ENCODE results near the gene LRRC57. TPM values are rescaled to one million over a fixed set of nuclear protein-coding genes. Genes with fewer than 3 reads are reported as not detected.

Gene LRRC57
- total and polyA plus RNA-seq, 2 of the 13 experiments (the other 11 are each of a cell fraction or from before 2014, with no cell fraction given), result 5.8 to 14.8 TPM

DNA sequence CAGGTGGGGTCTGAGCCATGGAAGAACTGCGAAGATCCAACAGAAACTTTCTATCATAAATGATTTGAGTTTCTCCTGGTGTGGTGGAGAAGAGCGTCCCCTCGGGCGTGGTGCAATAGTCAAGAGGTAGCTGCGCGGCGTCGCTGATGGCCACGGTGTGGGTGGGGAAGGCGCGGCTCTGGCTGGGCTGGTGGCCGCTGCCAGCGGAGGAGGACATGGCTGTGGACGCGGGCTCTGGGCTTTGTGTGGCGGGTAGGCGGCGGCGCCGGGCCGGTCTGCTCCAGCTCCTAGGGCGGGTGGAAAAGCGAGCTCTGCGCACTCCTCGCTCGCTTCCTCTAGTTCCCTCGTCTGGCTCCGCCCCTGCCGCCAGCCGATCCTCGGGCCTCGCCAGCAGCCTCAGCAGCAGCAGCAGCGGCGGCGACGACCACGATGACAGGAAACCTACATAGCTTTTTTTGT, 32.7 kb upstream of the LRRC57 start (continued):
- TF ChIP-seq, protein P1, sequence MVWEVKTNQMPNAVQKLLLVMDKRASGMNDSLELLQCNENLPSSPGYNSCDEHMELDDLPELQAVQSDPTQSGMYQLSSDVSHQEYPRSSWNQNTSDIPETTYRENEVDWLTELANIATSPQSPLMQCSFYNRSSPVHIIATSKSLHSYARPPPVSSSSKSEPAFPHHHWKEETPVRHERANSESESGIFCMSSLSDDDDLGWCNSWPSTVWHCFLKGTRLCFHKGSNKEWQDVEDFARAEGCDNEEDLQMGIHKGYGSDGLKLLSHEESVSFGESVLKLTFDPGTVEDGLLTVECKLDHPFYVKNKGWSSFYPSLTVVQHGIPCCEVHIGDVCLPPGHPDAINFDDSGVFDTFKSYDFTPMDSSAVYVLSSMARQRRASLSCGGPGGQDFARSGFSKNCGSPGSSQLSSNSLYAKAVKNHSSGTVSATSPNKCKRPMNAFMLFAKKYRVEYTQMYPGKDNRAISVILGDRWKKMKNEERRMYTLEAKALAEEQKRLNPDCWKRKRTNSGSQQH (CRISPR knock-in tag; IDR thresholded peaks at IDR 0.05; ENCODE audit: low read depth), result no peak
- TF ChIP-seq, protein P2, sequence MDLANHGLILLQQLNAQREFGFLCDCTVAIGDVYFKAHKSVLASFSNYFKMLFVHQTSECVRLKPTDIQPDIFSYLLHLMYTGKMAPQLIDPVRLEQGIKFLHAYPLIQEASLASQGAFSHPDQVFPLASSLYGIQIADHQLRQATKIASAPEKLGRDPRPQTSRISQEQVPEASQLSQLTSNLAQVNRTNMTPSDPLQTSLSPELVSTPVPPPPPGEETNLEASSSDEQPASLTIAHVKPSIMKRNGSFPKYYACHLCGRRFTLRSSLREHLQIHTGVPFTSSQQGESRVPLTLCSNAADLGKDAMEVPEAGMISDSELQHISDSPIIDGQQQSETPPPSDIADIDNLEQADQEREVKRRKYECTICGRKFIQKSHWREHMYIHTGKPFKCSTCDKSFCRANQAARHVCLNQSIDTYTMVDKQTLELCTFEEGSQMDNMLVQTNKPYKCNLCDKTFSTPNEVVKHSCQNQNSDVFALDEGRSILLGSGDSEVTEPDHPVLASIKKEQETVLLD (CRISPR knock-in tag; IDR thresholded peaks at IDR 0.05; ENCODE audit: low read depth), result no peak
- TF ChIP-seq HNRNPH1 (optimal IDR thresholded peaks at IDR 0.05; ENCODE audit: low read depth, low read length), result no peak
- TF ChIP-seq, protein P3, sequence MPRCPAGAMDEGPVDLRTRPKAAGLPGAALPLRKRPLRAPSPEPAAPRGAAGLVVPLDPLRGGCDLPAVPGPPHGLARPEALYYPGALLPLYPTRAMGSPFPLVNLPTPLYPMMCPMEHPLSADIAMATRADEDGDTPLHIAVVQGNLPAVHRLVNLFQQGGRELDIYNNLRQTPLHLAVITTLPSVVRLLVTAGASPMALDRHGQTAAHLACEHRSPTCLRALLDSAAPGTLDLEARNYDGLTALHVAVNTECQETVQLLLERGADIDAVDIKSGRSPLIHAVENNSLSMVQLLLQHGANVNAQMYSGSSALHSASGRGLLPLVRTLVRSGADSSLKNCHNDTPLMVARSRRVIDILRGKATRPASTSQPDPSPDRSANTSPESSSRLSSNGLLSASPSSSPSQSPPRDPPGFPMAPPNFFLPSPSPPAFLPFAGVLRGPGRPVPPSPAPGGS (CRISPR knock-in tag; IDR thresholded peaks at IDR 0.05), result peak; percentile 64; the same call in 1 of the 2 replicates
- no peak for TF ChIP-seq ZNF432 (CRISPR knock-in tag; IDR thresholded peaks at IDR 0.05; ENCODE audit: borderline replicate concordance)
- no peak for TF ChIP-seq HHEX (CRISPR knock-in tag; IDR thresholded peaks at IDR 0.05)
- TF ChIP-seq, protein P4, sequence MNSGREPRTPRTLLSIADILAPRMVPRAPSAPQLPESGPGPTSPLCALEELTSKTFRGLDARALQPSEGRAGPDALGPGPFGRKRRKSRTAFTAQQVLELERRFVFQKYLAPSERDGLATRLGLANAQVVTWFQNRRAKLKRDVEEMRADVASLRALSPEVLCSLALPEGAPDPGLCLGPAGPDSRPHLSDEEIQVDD (CRISPR knock-in tag; IDR thresholded peaks at IDR 0.05; ENCODE audit: borderline replicate concordance), result no peak
- TF ChIP-seq, protein P5, sequence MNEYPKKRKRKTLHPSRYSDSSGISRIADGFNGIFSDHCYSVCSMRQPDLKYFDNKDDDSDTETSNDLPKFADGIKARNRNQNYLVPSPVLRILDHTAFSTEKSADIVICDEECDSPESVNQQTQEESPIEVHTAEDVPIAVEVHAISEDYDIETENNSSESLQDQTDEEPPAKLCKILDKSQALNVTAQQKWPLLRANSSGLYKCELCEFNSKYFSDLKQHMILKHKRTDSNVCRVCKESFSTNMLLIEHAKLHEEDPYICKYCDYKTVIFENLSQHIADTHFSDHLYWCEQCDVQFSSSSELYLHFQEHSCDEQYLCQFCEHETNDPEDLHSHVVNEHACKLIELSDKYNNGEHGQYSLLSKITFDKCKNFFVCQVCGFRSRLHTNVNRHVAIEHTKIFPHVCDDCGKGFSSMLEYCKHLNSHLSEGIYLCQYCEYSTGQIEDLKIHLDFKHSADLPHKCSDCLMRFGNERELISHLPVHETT (CRISPR knock-in tag; conservative IDR thresholded peaks at IDR 0.05), result no peak
- peak; percentile 9; the same call in 1 of the 2 replicates for TF ChIP-seq RXRB (CRISPR knock-in tag; IDR thresholded peaks at IDR 0.05; ENCODE audit: borderline replicate concordance)
- no peak for TF ChIP-seq ZNF816 (CRISPR knock-in tag; IDR thresholded peaks at IDR 0.05; ENCODE audit: borderline replicate concordance)
- TF ChIP-seq, protein P6, sequence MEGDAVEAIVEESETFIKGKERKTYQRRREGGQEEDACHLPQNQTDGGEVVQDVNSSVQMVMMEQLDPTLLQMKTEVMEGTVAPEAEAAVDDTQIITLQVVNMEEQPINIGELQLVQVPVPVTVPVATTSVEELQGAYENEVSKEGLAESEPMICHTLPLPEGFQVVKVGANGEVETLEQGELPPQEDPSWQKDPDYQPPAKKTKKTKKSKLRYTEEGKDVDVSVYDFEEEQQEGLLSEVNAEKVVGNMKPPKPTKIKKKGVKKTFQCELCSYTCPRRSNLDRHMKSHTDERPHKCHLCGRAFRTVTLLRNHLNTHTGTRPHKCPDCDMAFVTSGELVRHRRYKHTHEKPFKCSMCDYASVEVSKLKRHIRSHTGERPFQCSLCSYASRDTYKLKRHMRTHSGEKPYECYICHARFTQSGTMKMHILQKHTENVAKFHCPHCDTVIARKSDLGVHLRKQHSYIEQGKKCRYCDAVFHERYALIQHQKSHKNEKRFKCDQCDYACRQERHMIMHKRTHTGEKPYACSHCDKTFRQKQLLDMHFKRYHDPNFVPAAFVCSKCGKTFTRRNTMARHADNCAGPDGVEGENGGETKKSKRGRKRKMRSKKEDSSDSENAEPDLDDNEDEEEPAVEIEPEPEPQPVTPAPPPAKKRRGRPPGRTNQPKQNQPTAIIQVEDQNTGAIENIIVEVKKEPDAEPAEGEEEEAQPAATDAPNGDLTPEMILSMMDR (CRISPR knock-in tag; IDR thresholded peaks at IDR 0.05), result no peak
- TF ChIP-seq, protein P7, sequence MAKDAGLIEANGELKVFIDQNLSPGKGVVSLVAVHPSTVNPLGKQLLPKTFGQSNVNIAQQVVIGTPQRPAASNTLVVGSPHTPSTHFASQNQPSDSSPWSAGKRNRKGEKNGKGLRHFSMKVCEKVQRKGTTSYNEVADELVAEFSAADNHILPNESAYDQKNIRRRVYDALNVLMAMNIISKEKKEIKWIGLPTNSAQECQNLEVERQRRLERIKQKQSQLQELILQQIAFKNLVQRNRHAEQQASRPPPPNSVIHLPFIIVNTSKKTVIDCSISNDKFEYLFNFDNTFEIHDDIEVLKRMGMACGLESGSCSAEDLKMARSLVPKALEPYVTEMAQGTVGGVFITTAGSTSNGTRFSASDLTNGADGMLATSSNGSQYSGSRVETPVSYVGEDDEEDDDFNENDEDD (CRISPR knock-in tag; IDR thresholded peaks at IDR 0.05; ENCODE audit: borderline replicate concordance), result peak; percentile 50; the same call in 1 of the 2 replicates
- no peak for TF ChIP-seq NFE2 (CRISPR knock-in tag; IDR thresholded peaks at IDR 0.05)
- TF ChIP-seq ZNF549 (CRISPR knock-in tag; IDR thresholded peaks at IDR 0.05), result no peak
- peak; percentile 66; the same call in 1 of the 2 replicates for TF ChIP-seq ZSCAN31 (CRISPR knock-in tag; IDR thresholded peaks at IDR 0.05; ENCODE audit: low read depth)
- TF ChIP-seq RFX3 (CRISPR knock-in tag; IDR thresholded peaks at IDR 0.05), result no peak
- peak; percentile 54 for TF ChIP-seq XRCC5 (optimal IDR thresholded peaks at IDR 0.05; ENCODE audit: low read length)
- TF ChIP-seq NCOA5 (CRISPR knock-in tag; IDR thresholded peaks at IDR 0.05), result no peak
- no peak for TF ChIP-seq TBP (CRISPR knock-in tag; IDR thresholded peaks at IDR 0.05)
- TF ChIP-seq CHD4 (IDR thresholded peaks at IDR 0.05; ENCODE audit: borderline replicate concordance, low read length), result no peak
- TF ChIP-seq CEBPB (IDR thresholded peaks at IDR 0.05; ENCODE audit: borderline replicate concordance, low read depth, low read length), result no peak

Measured in HepG2 (cell line).